Activated CD8-positive, alpha-beta T cell treated with anti-CD3 and anti-CD28 coated beads for 36 hours (primary cell): ENCODE measurements around the gene PTP4A1. TPM values are rescaled to one million over a fixed set of nuclear protein-coding genes. Genes with fewer than 3 reads are reported as not detected.

Experiments used
- ATAC-seq: fragments of 200-7000 bp; cut with Tn5 transposase; one replicate; pipeline ENCODE4 v1.10.0; 2021; ENCODE audit warnings: mild to moderate bottlenecking, moderate library complexity
- CTCF ChIA-PET: fragments of 350-600 bp; sonication (Branson Sonifier 250); formaldehyde crosslinking; loops from one replicate; lab custom pipeline; 2021; ENCODE audit warnings: antibody characterized with exemption; lab: Charles Lee
- POLR2A ChIA-PET: fragments of 350-600 bp; sonication (Branson Sonifier 250); formaldehyde crosslinking; loops from one replicate; lab custom pipeline; 2021; ENCODE audit warnings: antibody characterized with exemption; lab: Charles Lee
- DNase-seq: peaks from one replicate; pipeline ENCODE4 v3.0.0-alpha.2; 2020
- H3K27ac Mint-ChIP-seq: one replicate; pipeline ENCODE4 v1.8.0; 2021; ENCODE audit warnings: mild to moderate bottlenecking, mixed read lengths
- H3K27me3 Mint-ChIP-seq: one replicate; pipeline ENCODE4 v1.8.0; 2021; ENCODE audit warnings: mixed read lengths
- H3K36me3 Mint-ChIP-seq: one replicate; pipeline ENCODE4 v1.8.0; 2021; ENCODE audit warnings: low read depth, mixed read lengths
- H3K4me1 Mint-ChIP-seq: one replicate; pipeline ENCODE4 v1.8.0; 2021; ENCODE audit warnings: low read depth, mixed read lengths
- H3K4me3 Mint-ChIP-seq: one replicate; pipeline ENCODE4 v1.8.0; 2021; ENCODE audit warnings: mild to moderate bottlenecking, moderate library complexity, mixed read lengths
- H3K9me3 Mint-ChIP-seq: one replicate; pipeline ENCODE4 v1.8.0; 2021; ENCODE audit warnings: mixed read lengths
- CTCF ChIP-seq: fragments of 200-600 bp; IDR thresholded peaks from one replicate; pipeline ENCODE4 v1.8.0; 2022; ENCODE audit warnings: antibody characterized with exemption, mild to moderate bottlenecking
- intact Hi-C: fragments of 100-400 bp; cut with micrococcal nuclease; formaldehyde crosslinking; loops from one replicate; pipeline ENCODE4 v1.10.0; 2022
- total RNA-seq, 2 experiments: library from RNA; stranded (reverse); gene quantifications; one replicate each; pipeline ENCODE4 v1.2.3, GENCODE V29; 2021

PTP4A1 gene
- total RNA-seq, 2 experiments from 2014 or later = 52.6 to 54.7 TPM

GRCh38 chr6:63571361-63572043 is 778 bp upstream of the PTP4A1 start:
- POLR2A ChIA-PET = no interaction called here

GRCh38 chr6:63572747-63573075 is 431 bp downstream of the PTP4A1 start:
- Mint-ChIP-seq H3K4me1 (peaks cover 22% of the 10 kb centered on the region), H3K9me3 (no peaks in the 10 kb centered on the region), H3K36me3 (peaks cover 33% of the 10 kb centered on the region), H3K4me3 (peak overlapping the region; percentile 93), H3K27ac (peak overlapping the region; percentile 95), H3K27me3 (no peaks in the 10 kb centered on the region)
- peak; percentile 1 for ATAC-seq
- CTCF ChIA-PET = interaction anchor here (1.5 kb wide), 1 partner anchor 63 kb away, joined by 3 read pairs; no protein-coding TSS in a partner anchor
- POLR2A ChIA-PET = interaction anchor here (2.5 kb wide), 1 partner anchor 63 kb away, joined by 18 read pairs; the partner anchor contains the start of gene PHF3
- no peak for TF ChIP-seq CTCF
- DNase-seq = no peak
- intact Hi-C loops = no loop called here

More at GRCh38 chr6:63571361-63572043, 778 bp upstream of the PTP4A1 start:
- peak; percentile 68 for DNase-seq
- Mint-ChIP-seq H3K4me1 (peaks cover 16% of the 10 kb centered on the region), H3K9me3 (no peaks in the 10 kb centered on the region), H3K36me3 (peaks cover 23% of the 10 kb centered on the region), H3K27me3 (no peaks in the 10 kb centered on the region), H3K4me3 (peak overlapping the region; percentile 86), H3K27ac (peak overlapping the region; percentile 94)
- peak; percentile 17 for ATAC-seq
- intact Hi-C loops = no loop called here
- CTCF ChIA-PET = interaction anchor here (2.0 kb wide), 1 partner anchor 27 kb away, joined by 5 read pairs; no protein-coding TSS in a partner anchor
- no peak for TF ChIP-seq CTCF

- no peak for TF ChIP-seq CTCF
- Mint-ChIP-seq H3K4me3 (peak overlapping the region; percentile 93), H3K9me3 (no peaks in the 10 kb centered on the region), H3K27me3 (no peaks in the 10 kb centered on the region), H3K36me3 (peaks cover 33% of the 10 kb centered on the region), H3K4me1 (peaks cover 22% of the 10 kb centered on the region), H3K27ac (peak overlapping the region; percentile 95)
- DNase-seq (peak; percentile 70), ATAC-seq (peak; percentile 28)
- intact Hi-C loops = no loop called here
- ChIA-PET POLR2A (interaction anchor here (0.7 to 2.5 kb wide), 8 partner anchors 12 to 94 kb away, joined by 3 to 18 read pairs (median 3); partner anchors contain the start of gene PHF3), CTCF (interaction anchor here (0.6 to 2.2 kb wide), 11 partner anchors 8 to 239 kb away, joined by 3 to 22 read pairs (median 7); partner anchors contain the start of gene PHF3)
These were observed 1.0 kb downstream of the PTP4A1 start for GRCh38 chr6:63573076-63573898.

- peak; percentile 65 for DNase-seq
- ChIA-PET CTCF (interaction anchor here (0.6 to 2.2 kb wide), 15 partner anchors 9 to 240 kb away, joined by 3 to 22 read pairs (median 3); partner anchors contain the start of gene PHF3), POLR2A (interaction anchor here (0.7 to 2.5 kb wide), 9 partner anchors 10 to 93 kb away, joined by 3 to 18 read pairs (median 3); partner anchors contain the start of gene PHF3)
- Mint-ChIP-seq H3K27me3 (no peaks in the 10 kb centered on the region), H3K36me3 (peaks cover 35% of the 10 kb centered on the region), H3K27ac (peak overlapping the region; percentile 95), H3K4me3 (peak overlapping the region; percentile 93), H3K4me1 (peaks cover 22% of the 10 kb centered on the region), H3K9me3 (no peaks in the 10 kb centered on the region)
- ATAC-seq = no peak
- peak; percentile 88 for TF ChIP-seq CTCF
- intact Hi-C loops = no loop called here
These were observed 1.7 kb downstream of the PTP4A1 start for GRCh38 chr6:63573899-63574553.
